ENCODE data around the gene MRPL12.

MRPL12 gene

GRCh38 chr17:81701288-81702071, 1.7 kb upstream of the MRPL12 start:
- DNase-seq (ENCODE audit: low spot score), result no peak

GRCh38 chr17:81703747-81704654, 834 bp downstream of the MRPL12 start:
- DNase-seq (ENCODE audit: low spot score), result no peak

- no peak for DNase-seq (ENCODE audit: low spot score)
Measured at GRCh38 chr17:81705518-81706231, 2.5 kb downstream of the MRPL12 start.

- no peak for DNase-seq (ENCODE audit: low spot score)
Measured at GRCh38 chr17:81706232-81706611, 3.1 kb downstream of the MRPL12 start.

GRCh38 chr17:81706757-81707624, 3.8 kb downstream of the MRPL12 start:
- no peak for DNase-seq (ENCODE audit: low spot score)

GRCh38 chr17:81707725-81708646, 4.8 kb downstream of the MRPL12 start:
- DNase-seq (ENCODE audit: low spot score), result no peak

GRCh38 chr17:81708739-81709185, 5.6 kb downstream of the MRPL12 start:
- DNase-seq (ENCODE audit: low spot score), result no peak

GRCh38 chr17:81710514-81711308, 7.5 kb downstream of the MRPL12 start:
- no peak for DNase-seq (ENCODE audit: low spot score)

- peak; percentile 55 for DNase-seq (ENCODE audit: low spot score)
Measured at GRCh38 chr17:81711814-81712467, 8.8 kb downstream of the MRPL12 start, which contains the start of gene SLC25A10. Gene SLC25A10 (plus strand): TSS chr17:81712284. CDS start chr17:81712427, 143 bp downstream.

GRCh38 chr17:81712468-81713003, 9.4 kb downstream of the MRPL12 start:
- DNase-seq (ENCODE audit: low spot score), result no peak

GRCh38 chr17:81713004-81713555, 9.9 kb downstream of the MRPL12 start:
- DNase-seq (ENCODE audit: low spot score), result no peak

- no peak for DNase-seq (ENCODE audit: low spot score)
Measured at GRCh38 chr17:81713556-81714411, 10.6 kb downstream of the MRPL12 start.

GRCh38 chr17:81714412-81715106, 11.4 kb downstream of the MRPL12 start:
- DNase-seq (ENCODE audit: low spot score), result no peak

GRCh38 chr17:81715107-81715871, 12.1 kb downstream of the MRPL12 start:
- DNase-seq (ENCODE audit: low spot score), result no peak

- DNase-seq (ENCODE audit: low spot score), result no peak
Measured at GRCh38 chr17:81715872-81716673, 12.9 kb downstream of the MRPL12 start.
